HG03060 (cell line): ENCODE measurements around the gene SLC25A17.
"Not testable (repeated sequence)": the region's sequence is repeated elsewhere in the genome, so short reads cannot be mapped to it uniquely, and the experiment has no call there.

Experiments
- ATAC-seq: cut with Tn5 transposase; IDR thresholded peaks from one replicate; pipeline ENCODE4 v1.9.1; 2021; ENCODE audit warnings: low read depth, moderate number of reproducible peaks; ENCODE audit not compliant: unreplicated experiment

SLC25A17 gene

DNA sequence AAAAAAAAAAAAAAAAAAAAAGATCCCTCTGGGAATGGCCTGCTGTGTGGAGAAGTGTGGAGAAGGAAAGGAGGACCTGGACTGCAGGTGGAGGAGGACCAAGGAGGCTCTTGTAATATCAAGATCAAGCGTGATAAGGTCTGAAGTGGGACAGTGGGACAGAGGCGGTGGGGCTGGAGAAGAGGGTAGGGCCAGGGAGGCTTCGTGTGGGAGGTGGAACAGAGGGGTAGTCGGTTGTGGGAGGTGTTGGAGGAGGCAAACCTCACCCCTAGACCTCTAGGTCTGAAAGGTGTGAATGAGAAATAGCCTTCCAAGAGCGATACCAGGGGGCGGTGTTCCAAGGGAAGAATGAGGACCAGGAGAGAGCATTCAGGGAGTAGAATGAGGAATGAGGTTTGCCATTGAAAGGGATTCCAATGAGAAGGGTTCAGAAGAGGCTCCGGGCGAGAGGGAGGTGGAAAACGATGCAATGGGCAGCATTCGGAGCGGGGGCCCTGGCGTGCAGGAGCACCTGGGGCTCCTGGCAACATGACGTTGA is 95.7 kb downstream of the SLC25A17 start:
- no peak for ATAC-seq

DNA sequence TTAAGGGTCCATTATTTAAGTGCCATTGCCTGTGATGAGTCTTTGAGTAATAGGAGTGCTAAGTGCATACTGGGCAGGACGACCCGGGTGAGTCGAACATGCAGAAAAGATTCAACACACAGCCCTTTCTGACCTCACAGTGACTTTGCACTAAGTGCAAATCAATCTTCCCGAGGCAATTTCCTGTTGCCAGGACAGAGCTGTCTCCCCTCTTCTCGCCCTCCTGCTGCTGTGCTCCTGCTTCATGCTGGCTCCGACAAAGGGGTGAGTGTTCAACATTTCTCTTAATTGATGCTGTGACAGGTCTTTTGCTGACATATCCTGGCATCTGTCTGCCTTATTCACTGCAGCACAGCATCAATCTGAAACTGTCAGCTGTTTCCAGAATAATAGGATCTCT is 97.9 kb downstream of the SLC25A17 start:
- no peak for ATAC-seq

- ATAC-seq, result no peak
Measured at GRCh38 chr22:40720538-40721256, 98.4 kb downstream of the SLC25A17 start.

DNA sequence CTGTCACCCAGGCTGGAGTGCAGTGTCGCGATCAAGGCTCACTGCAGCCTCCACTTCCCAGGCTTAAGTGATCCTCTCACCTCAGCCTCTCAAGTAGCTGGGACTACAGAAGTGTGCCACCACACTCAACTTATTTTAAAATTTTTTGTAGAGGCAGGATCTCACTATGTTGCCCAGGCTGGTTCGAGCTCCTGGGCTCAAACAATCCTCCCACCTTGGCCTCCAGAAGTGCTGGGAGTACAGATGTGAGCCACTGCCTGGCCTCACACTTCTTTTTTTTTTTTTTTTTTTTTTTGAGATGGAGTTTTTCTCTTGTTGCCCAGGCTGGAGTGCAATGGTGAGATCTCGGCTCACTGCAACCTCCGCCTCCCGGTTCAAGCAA is 99.0 kb downstream of the SLC25A17 start:
- not testable (repeated sequence) for ATAC-seq
